NCI-H2171 treated with DMSO at 0.1 percent for 48 hours (cell line): ENCODE results near the gene FMNL3.
"Not testable (repeated sequence)": the region's sequence is repeated elsewhere in the genome, so short reads cannot be mapped to it uniquely, and the experiment has no call there.

Source experiments
- DNase-seq: peaks from one replicate; lab custom pipeline; 2025; lab: John Stamatoyannopoulos, UW

Gene FMNL3

GRCh38 chr12:49627752-49628360 is 79.3 kb downstream of the FMNL3 start:
- DNase-seq = no peak

GRCh38 chr12:49626836-49627235 is 80.4 kb downstream of the FMNL3 start:
- DNase-seq = no peak

DNA sequence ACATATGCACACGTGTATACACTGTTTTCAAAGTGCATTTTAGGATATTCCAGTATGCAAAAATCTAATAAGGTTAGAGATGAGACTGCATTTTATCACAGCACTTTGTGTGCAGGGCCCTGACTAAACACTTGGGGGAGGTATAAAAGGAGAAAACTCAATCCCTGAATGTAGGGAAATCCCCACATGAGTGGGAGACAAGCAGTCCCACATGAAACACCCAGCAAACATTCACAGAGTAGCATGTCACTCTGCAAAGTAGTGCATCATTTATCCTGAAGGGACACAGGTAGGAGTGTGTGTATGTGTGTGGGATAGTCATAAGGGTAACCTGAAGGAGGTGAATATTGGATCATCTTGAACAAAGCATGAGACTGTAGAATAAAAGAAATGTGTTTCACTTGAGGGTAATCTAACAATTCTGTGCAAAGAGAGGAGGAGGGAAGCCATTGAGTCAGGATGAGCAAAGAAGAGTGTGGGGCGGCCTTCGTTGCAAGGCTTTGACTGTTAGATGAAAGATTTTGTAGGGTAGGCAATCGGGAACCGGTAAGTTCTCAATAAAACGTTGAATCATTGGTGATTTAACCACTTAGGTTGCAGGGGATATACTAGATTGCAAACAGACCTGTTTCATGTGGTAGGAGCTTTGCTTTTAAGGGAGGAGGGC is 80.9 kb downstream of the FMNL3 start:
- DNase-seq = no peak

DNA sequence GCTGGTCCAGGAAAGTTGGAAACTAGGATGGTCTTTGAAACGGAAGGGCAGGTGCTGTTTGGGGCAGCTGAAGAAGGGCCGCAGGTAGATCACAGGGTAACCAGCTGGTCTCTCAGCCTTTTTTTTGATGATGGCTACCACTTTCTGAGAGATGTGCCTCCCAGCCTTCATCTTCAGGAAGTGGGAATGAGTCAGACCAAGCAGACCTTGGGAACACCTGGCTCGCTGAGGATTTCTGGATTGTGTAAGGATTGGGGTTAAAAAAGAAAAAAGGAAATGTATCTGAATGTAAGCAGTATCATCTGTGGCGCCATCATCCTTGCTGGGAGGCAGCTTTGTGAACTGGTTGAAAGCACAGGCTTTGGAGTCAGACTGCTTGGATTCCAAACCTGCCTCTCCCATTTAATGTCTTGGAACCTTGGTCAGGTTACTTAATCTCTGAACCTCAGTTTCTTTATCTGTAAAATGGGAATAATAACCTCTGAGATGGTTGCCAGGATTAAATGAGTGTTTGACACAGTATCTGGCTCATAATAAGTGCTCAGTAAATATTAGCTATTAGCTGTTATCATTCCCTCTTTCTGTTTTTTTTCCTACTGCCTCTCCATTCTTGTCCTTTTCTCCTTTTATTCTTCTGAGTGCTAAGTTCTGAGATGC is 82.2 kb downstream of the FMNL3 start:
- no peak for DNase-seq

DNA sequence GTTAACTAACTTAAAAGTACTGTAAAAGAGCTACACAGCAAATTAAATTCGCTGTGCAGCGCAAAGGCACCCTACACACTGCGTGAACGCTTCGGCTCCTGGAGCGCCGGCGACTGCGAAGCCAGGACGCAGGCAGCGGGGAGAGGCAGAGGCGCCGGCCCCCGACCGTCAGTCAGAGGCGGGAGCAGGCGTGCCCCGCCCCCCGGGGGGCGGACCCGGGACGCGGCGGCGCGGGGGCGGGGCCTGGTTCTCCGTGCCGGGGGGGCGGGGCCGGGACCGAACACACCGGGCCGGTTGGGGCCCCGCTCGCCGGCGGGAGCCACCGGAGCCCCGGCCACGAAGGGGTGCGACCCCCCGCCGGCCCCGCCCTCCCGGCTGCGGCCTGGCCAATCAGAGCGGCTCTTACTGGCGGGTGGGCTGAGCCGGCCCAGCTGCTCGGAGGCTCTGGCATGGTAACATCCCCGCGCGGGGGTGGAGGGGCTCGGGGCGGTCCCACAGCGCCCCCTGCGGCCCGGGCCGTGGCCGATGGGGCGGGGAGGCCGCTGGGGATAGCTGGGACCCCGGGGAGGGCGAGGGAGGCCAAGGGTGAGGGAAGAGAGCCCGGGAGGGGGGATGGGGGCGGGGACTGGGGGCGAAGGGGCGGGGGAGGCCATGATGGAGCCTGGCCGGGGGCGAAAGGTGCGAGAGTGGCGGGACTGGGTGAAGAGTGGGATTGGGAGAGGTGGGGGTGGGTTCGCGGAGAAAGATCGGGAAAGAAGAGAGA is 83.9 kb downstream of the FMNL3 start, which contains the start of gene PRPF40B:
Gene PRPF40B, plus strand, starts transcription at position 420 of the 763 bp plus-strand sequence. Its CDS starts 30 bp downstream, at position 450.
- DNase-seq = peak; percentile 90

DNA sequence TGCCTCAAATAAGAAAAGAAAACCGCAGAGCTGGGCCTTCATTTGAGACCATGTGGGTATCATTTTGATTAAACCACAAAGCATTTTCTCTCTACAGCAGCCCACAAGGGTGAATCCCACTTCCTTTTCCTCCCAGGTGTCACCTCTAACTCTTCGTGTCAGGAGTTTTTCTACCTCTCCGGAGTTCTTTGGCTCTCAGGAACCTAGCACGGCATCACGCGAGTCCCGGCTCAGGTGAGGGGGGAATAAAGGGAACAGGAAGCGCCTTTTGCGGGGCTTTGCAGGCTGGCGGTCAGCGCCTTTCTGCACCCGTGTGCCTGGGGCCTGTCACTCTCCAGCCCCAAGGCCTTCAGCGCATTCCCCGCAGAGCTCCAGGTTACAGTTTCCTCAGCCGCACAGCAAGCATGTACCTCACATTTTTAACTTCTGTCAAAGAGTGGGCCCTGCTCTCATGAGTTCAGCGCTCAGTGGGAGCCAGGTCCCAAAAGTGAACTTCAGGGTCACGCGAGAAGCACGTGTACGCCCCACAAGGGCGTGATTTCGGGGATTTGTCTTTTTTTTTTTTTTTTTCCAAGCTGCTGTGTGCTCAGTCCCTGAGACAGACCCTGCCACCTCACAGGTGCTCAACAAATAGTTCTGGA is 84.6 kb downstream of the FMNL3 start:
- peak; percentile 60 for DNase-seq

GRCh38 chr12:49621651-49622500 is 85.3 kb downstream of the FMNL3 start:
- DNase-seq = no peak

GRCh38 chr12:49619286-49619685 is 87.9 kb downstream of the FMNL3 start:
- DNase-seq = peak; percentile 21

DNA sequence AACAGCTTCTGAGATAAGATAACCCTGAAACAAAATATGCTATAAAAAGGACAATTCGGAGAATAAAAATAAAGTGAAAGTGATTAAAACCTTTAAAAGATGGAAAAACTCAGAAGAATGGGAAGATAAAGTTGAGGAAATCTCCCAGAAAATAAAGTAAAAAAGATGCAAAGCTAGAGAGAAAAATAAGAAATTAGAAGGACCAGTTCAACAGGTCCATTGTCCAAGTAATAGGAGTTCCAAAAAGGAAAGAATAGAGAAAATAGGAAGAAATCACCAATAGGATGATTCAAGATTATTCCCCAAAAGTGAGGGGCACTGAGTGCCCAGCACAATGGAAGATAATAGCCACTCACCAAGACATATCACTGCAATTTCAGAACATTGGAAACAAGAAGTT is 88.6 kb downstream of the FMNL3 start:
- DNase-seq = no peak

DNA sequence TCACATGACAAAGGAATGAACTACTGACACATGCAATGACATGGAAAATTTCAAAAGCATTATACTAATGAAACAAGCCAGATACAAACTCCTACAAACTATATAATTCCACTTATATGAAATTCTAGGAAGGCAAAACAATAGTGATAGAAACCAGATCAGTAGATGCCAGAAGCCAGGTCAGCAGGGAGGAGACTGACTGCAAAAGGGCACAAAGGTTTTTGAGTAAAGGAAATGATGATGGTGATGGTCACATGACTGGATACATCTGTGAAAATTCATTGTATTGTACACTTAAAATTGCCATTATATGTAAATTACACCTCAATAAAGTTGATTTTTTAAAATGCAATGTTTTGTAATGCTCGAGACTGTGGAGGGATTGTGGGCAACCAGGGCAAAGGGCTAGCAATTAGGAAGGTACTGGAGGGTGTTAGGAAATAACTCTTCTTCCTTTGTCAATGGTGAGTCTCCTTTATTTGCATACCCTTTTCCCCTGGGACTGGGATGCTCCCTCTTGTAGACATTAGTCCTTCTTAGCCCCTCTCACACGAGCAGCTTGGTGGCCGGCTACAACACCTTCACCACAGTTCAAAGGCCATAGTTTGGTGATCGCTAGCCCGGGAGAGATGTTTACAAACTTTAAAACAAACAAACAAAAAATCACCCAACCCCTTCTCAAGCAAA is 90.5 kb downstream of the FMNL3 start:
- DNase-seq = no peak

- no peak for DNase-seq
Observed at GRCh38 chr12:49615725-49616124, 91.5 kb downstream of the FMNL3 start.

GRCh38 chr12:49612210-49612609 is 95.0 kb downstream of the FMNL3 start:
- no peak for DNase-seq

DNA sequence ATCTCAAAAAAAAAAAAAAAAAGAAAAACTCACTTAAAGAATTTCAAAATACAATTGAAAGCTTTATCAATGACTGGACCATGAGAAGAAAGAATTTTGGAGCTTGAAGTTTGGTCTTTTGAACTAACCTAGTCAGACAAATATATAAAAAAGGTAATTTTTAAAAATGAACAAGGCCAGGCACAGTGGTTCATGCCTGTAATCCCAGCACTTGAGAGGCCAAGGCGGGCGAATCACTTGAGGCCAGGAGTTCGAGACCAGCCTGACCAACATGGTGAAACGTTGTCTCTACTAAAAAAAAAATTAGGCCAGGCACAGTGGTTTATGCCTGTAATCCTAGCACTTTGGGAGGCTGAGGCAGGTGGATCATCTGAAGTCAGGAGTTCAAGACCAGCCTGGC is 96.4 kb downstream of the FMNL3 start:
- DNase-seq = not testable (repeated sequence)

DNA sequence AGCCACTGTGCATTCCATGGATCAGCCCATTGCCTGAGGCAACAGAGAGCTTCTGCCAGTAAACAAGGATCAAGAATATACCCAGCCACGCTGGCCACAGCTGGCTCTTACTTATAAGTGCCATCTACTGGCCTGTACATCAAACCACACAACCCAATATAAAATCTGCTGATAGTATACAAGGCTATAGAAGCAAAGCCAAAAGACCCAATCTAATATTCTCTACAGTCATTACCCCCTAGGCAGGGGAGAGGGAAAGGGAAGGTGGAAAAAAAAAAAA is 97.4 kb downstream of the FMNL3 start:
- DNase-seq = no peak

- no peak for DNase-seq
Observed at GRCh38 chr12:49609059-49609874, 97.9 kb downstream of the FMNL3 start.

DNA sequence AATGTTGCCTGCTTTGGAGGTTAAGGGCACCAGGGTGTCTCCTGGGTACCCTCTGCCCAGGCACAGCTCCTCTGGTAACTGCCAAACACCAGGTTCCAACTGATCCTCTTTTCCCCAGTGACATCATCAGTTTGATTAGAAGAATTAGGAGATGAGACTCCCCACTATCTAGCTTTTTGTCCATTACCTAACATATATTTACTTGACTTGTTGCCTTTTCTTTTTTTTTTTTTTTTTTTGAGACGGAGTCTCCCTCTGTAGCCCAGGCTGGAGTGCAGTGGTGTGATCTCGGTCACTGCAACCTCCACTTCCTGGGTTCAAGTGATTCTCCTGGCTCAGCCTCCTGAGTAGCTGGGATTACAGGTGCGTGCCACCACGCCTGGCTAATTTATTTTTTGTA is 101.7 kb downstream of the FMNL3 start, which contains the start of gene FAM186B:
Gene FAM186B, minus strand, starts transcription at position 101 of the 400 bp plus-strand sequence. CDS start 162 bp downstream, outside the sequence.
- not testable (repeated sequence) for DNase-seq

- DNase-seq = no peak
Observed at GRCh38 chr12:49604856-49605255, 102.3 kb downstream of the FMNL3 start.

GRCh38 chr12:49603721-49604120 is 103.5 kb downstream of the FMNL3 start:
- no peak for DNase-seq

GRCh38 chr12:49599961-49600360 is 107.2 kb downstream of the FMNL3 start:
- no peak for DNase-seq

DNA sequence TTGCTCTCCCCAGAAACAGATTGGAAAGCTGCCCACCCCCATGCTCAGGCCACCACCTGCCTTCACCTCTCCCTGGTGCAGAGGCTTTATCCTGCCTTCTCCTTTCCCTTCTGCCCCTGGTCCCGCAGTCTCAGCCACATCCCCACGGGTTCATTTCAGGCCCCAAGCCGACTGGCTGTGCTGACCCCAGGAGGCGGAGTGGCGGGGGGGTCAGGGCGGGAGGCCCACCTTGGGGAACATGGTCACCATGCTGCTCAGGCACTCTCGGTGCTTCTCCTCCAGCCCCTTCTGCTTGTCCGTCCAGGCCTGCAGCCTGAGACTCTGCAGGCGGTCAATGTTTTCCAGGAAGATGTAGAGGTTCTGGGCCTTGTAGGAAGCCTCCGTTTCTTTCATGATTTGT is 108.7 kb downstream of the FMNL3 start:
- no peak for DNase-seq
